Muscle of leg (tissue), 11 donors: Measurements from ENCODE around the gene MADCAM1. TPM values are rescaled to one million over a fixed set of nuclear protein-coding genes. Genes with fewer than 3 reads are reported as not detected.

Experiments used
- DNase-seq: peaks from one replicate; pipeline ENCODE4 v3.0.0; 2013
- H3K27ac ChIP-seq: one replicate; pipeline ENCODE4 v1.5.1; 2013; ENCODE audit warnings: mild to moderate bottlenecking, low read length, control low read depth
- H3K27me3 ChIP-seq: one replicate; pipeline ENCODE4 v1.6.1; 2013; ENCODE audit warnings: low read length; ENCODE audit not compliant: control insufficient read depth, insufficient read depth
- H3K36me3 ChIP-seq: one replicate; pipeline ENCODE4 v1.6.1; 2013; ENCODE audit warnings: low read length; ENCODE audit not compliant: control insufficient read depth, insufficient read depth
- H3K4me1 ChIP-seq: one replicate; pipeline ENCODE4 v1.6.1; 2013; ENCODE audit warnings: low read length; ENCODE audit not compliant: control insufficient read depth, insufficient read depth
- H3K4me3 ChIP-seq: one replicate; pipeline ENCODE4 v1.5.1; 2013; ENCODE audit warnings: low read length, control low read depth
- H3K9me3 ChIP-seq: replicated peaks from 2 replicates; pipeline ENCODE4 v1.6.1; 2013; ENCODE audit warnings: low read depth, low read length; ENCODE audit not compliant: control insufficient read depth
- WGBS: methylation state at CpG from one replicate; pipeline ENCODE4 v1.1.5; 2013; ENCODE audit warnings: missing lambda C conversion rate; ENCODE audit not compliant: insufficient coverage; 5-methylcytosine and 5-hydroxymethylcytosine counted together
- polyA plus RNA-seq, 8 donors: library from polyadenylated mRNA; unstranded; fragments of 120-200 nt; gene quantifications; one replicate each; pipeline versions ENCODE4 v1.2.1 to v1.2.3, GENCODE V29; 2013; ENCODE audit warnings: inconsistent platforms in 1 of 8, low replicate concordance in 1 of 8; ENCODE audit not compliant: insufficient read length in 8 of 8, insufficient read depth in 1 of 8
- total RNA-seq: library from RNA; stranded (reverse); fragments of 120-200 nt; gene quantifications from one replicate; pipeline ENCODE4 v1.2.4, GENCODE V29; 2013

MADCAM1 gene
- total and polyA plus RNA-seq, 9 donors = 4.0 to 15.7 (median 10.3) TPM

- WGBS = 74% methylated on average over 18 of the region's 18 CpGs
- H3K27ac ChIP-seq = no peak overlapping the region
- H3K4me3 ChIP-seq = no peak overlapping the region
- no peak for DNase-seq
- no peaks in the 10 kb centered on the region for H3K36me3 ChIP-seq
- peaks cover 18% of the 10 kb centered on the region for H3K4me1 ChIP-seq
- peaks cover 7% of the 10 kb centered on the region for H3K27me3 ChIP-seq
- H3K9me3 ChIP-seq = no peaks in the 10 kb centered on the region
Observed at GRCh38 chr19:456547-457110, 39.7 kb upstream of the MADCAM1 start.

- H3K4me3 ChIP-seq = no peak overlapping the region
- 91% methylated on average over 14 of the region's 30 CpGs for WGBS
- peaks cover 20% of the 10 kb centered on the region for H3K4me1 ChIP-seq
- H3K36me3 ChIP-seq = no peaks in the 10 kb centered on the region
- H3K27ac ChIP-seq = no peak overlapping the region
- no peaks in the 10 kb centered on the region for H3K9me3 ChIP-seq
- H3K27me3 ChIP-seq = peaks cover 14% of the 10 kb centered on the region
- no peak for DNase-seq
Observed at GRCh38 chr19:457636-458035, 38.6 kb upstream of the MADCAM1 start.

- no peak overlapping the region for H3K4me3 ChIP-seq
- no peak overlapping the region for H3K27ac ChIP-seq
- H3K4me1 ChIP-seq = peaks cover 20% of the 10 kb centered on the region
- WGBS = 96% methylated on average over 76 of the region's 89 CpGs
- peaks cover 16% of the 10 kb centered on the region for H3K27me3 ChIP-seq
- no peaks in the 10 kb centered on the region for H3K36me3 ChIP-seq
- H3K9me3 ChIP-seq = no peaks in the 10 kb centered on the region
- no peak for DNase-seq
Observed at GRCh38 chr19:458091-459042, 37.9 kb upstream of the MADCAM1 start.

GRCh38 chr19:459724-460511 lies 36.4 kb upstream of the MADCAM1 start:
- peaks cover 20% of the 10 kb centered on the region for H3K4me1 ChIP-seq
- H3K27me3 ChIP-seq = peaks cover 18% of the 10 kb centered on the region
- peak overlapping the region; percentile 65 for H3K4me3 ChIP-seq
- H3K27ac ChIP-seq = peak overlapping the region; percentile 90
- DNase-seq = peak; percentile 88
- 1% methylated on average over 38 of the region's 66 CpGs for WGBS
- H3K36me3 ChIP-seq = no peaks in the 10 kb centered on the region
- H3K9me3 ChIP-seq = no peaks in the 10 kb centered on the region

- H3K4me1 ChIP-seq = peaks cover 20% of the 10 kb centered on the region
- H3K27me3 ChIP-seq = peaks cover 18% of the 10 kb centered on the region
- WGBS = under 1% methylated on average over 61 of the region's 85 CpGs
- H3K4me3 ChIP-seq = peak within 1 kb of the TSS; percentile 65
- H3K27ac ChIP-seq = peak within 1 kb of the TSS; percentile 90
- no peaks in the 10 kb centered on the region for H3K9me3 ChIP-seq
- H3K36me3 ChIP-seq = no peaks in the 10 kb centered on the region
- peak; percentile 76 for DNase-seq
Observed at GRCh38 chr19:460877-461720, 35.2 kb upstream of the MADCAM1 start, which contains the start of gene SHC2. TSS of gene SHC2 (minus strand) at chr19:461033. CDS start at chr19:460996, 37 bp downstream.

GRCh38 chr19:461721-462551 lies 34.4 kb upstream of the MADCAM1 start:
- H3K36me3 ChIP-seq = no peaks in the 10 kb centered on the region
- DNase-seq = peak; percentile 44
- H3K27me3 ChIP-seq = peaks cover 18% of the 10 kb centered on the region
- H3K9me3 ChIP-seq = no peaks in the 10 kb centered on the region
- 2% methylated on average over 44 of the region's 60 CpGs for WGBS
- H3K4me1 ChIP-seq = peaks cover 20% of the 10 kb centered on the region
- no peak overlapping the region for H3K27ac ChIP-seq
- H3K4me3 ChIP-seq = peak overlapping the region; percentile 25

GRCh38 chr19:463483-464207 lies 32.6 kb upstream of the MADCAM1 start:
- peaks cover 20% of the 10 kb centered on the region for H3K4me1 ChIP-seq
- H3K9me3 ChIP-seq = no peaks in the 10 kb centered on the region
- H3K36me3 ChIP-seq = no peaks in the 10 kb centered on the region
- no peak overlapping the region for H3K4me3 ChIP-seq
- DNase-seq = no peak
- H3K27me3 ChIP-seq = peaks cover 18% of the 10 kb centered on the region
- H3K27ac ChIP-seq = no peak overlapping the region
- 78% methylated on average over 33 of the region's 35 CpGs for WGBS

- no peaks in the 10 kb centered on the region for H3K9me3 ChIP-seq
- H3K27ac ChIP-seq = no peak overlapping the region
- no peak overlapping the region for H3K4me3 ChIP-seq
- H3K27me3 ChIP-seq = peaks cover 18% of the 10 kb centered on the region
- H3K36me3 ChIP-seq = no peaks in the 10 kb centered on the region
- DNase-seq = no peak
- peaks cover 16% of the 10 kb centered on the region for H3K4me1 ChIP-seq
- WGBS = 81% methylated on average over 6 of the region's 9 CpGs
Observed at GRCh38 chr19:464208-464545, 32.1 kb upstream of the MADCAM1 start.
